ENCODE measurements around the gene PSME2.

Gene PSME2

DNA sequence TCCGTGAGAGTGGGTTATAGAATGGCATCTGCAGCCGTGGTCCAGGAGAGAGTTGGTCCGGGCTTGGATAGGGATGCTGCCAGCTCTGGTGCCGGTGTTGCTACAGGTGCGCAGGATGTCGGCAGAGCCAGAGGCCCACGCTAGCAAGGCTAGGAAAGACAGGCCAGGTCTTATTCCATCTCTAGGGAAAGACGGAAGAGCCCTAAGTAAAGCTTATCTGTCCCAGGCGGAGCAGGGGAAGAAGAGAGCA is 10.9 kb downstream of the PSME2 start:
- no peaks in the 10 kb centered on the region for H3K27me3 ChIP-seq (replicated peaks; ENCODE audit: control insufficient read depth, insufficient read depth, low read length, poor library complexity, severe bottlenecking)
- H3K27ac ChIP-seq (ENCODE audit: insufficient read depth, low read length, poor library complexity, severe bottlenecking) = peak overlapping the region; percentile 94
- no peaks in the 10 kb centered on the region for H3K9me3 ChIP-seq (ENCODE audit: control insufficient read depth, low read length)
- peaks cover 47% of the 10 kb centered on the region for H3K4me1 ChIP-seq (ENCODE audit: control insufficient read depth, insufficient read depth, low read length, poor library complexity, severe bottlenecking)
- H3K4me3 ChIP-seq (ENCODE audit: insufficient read depth, low read depth, low read length, poor library complexity, severe bottlenecking) = peak overlapping the region; percentile 100
- DNase-seq = no peak
- peaks cover 19% of the 10 kb centered on the region for H3K36me3 ChIP-seq (ENCODE audit: control insufficient read depth, insufficient read depth, low read length)

DNA sequence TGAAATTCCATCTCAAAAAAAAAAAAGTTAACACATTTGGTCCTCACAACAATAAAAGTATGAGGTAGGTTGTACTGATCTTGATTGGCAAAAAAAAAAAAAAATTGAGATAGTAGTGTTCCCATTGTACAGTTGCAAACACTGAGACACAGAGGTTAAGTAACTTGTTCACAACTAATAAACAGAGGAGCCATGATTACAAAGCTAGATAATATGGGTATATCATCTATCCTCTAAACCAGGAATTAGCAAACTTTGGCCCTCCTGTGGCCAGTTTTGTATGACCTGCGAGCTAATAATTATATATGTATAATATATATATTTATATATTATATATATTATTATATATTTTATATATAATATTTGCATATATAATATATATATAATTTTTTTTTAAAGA is 12.7 kb downstream of the PSME2 start:
- no peak overlapping the region for H3K27ac ChIP-seq (ENCODE audit: insufficient read depth, low read length, poor library complexity, severe bottlenecking)
- no peaks in the 10 kb centered on the region for H3K27me3 ChIP-seq (replicated peaks; ENCODE audit: control insufficient read depth, insufficient read depth, low read length, poor library complexity, severe bottlenecking)
- no peak overlapping the region for H3K4me3 ChIP-seq (ENCODE audit: insufficient read depth, low read depth, low read length, poor library complexity, severe bottlenecking)
- peaks cover 13% of the 10 kb centered on the region for H3K36me3 ChIP-seq (ENCODE audit: control insufficient read depth, insufficient read depth, low read length)
- no peaks in the 10 kb centered on the region for H3K9me3 ChIP-seq (ENCODE audit: control insufficient read depth, low read length)
- no peak for DNase-seq
- H3K4me1 ChIP-seq (ENCODE audit: control insufficient read depth, insufficient read depth, low read length, poor library complexity, severe bottlenecking) = peaks cover 39% of the 10 kb centered on the region

DNA sequence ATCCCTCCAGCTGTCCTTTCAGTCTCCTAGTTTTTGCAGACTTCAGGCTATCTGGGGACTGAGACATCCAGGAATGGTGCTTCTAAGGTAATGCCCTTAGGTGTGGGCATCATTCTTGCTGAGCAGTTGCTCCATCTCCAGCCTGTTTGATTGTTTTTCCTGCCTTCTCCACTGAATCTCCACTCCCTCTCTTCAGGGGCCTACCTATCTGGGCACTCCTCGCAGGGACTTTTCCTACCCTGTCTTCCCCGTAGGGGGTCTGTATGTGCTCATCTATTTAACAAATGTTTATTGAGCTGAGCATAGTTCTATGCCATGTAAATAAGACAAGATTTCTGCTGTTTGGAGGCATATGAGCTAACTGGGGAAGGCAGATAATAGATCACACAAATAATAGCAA is 13.4 kb downstream of the PSME2 start:
- Histone ChIP-seq H3K36me3 (ENCODE audit: control insufficient read depth, insufficient read depth, low read length) (peaks cover 5% of the 10 kb centered on the region), H3K27me3 (replicated peaks; ENCODE audit: control insufficient read depth, insufficient read depth, low read length, poor library complexity, severe bottlenecking) (no peaks in the 10 kb centered on the region), H3K9me3 (ENCODE audit: control insufficient read depth, low read length) (no peaks in the 10 kb centered on the region), H3K27ac (ENCODE audit: insufficient read depth, low read length, poor library complexity, severe bottlenecking) (peak overlapping the region; percentile 43), H3K4me1 (ENCODE audit: control insufficient read depth, insufficient read depth, low read length, poor library complexity, severe bottlenecking) (peaks cover 36% of the 10 kb centered on the region), H3K4me3 (ENCODE audit: insufficient read depth, low read depth, low read length, poor library complexity, severe bottlenecking) (no peak overlapping the region)
- no peak for DNase-seq

DNA sequence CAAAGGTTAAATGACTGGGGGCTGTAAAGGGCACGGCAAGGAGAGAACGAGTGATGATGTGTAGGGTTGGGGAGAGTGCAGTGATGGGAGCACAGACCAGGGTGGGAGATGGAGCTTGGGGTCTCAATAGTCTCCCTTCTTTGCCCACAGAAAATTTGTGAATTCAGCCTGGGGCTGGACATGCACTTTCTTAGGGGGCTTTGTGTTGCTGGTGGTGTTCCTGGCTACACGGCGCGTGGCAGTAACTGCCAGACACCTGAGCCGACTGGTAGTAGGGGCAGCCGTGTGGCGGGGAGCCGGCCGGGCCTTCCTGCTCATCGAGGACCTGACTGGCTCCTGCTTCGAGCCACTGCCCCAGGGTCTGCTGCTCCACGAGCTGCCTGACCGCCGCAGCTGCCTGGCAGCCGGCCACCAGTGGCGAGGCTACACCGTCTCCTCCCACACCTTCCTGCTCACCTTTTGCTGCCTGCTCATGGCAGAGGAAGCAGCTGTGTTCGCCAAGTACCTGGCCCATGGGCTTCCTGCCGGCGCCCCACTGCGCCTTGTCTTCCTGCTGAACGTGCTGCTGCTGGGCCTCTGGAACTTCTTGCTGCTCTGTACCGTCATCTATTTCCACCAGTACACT is 14.2 kb downstream of the PSME2 start:
- DNase-seq = no peak
- Histone ChIP-seq H3K27me3 (replicated peaks; ENCODE audit: control insufficient read depth, insufficient read depth, low read length, poor library complexity, severe bottlenecking) (no peaks in the 10 kb centered on the region), H3K9me3 (ENCODE audit: control insufficient read depth, low read length) (no peaks in the 10 kb centered on the region), H3K4me1 (ENCODE audit: control insufficient read depth, insufficient read depth, low read length, poor library complexity, severe bottlenecking) (peaks cover 28% of the 10 kb centered on the region), H3K36me3 (ENCODE audit: control insufficient read depth, insufficient read depth, low read length) (no peaks in the 10 kb centered on the region), H3K27ac (ENCODE audit: insufficient read depth, low read length, poor library complexity, severe bottlenecking) (peak overlapping the region; percentile 43), H3K4me3 (ENCODE audit: insufficient read depth, low read depth, low read length, poor library complexity, severe bottlenecking) (no peak overlapping the region)

DNA sequence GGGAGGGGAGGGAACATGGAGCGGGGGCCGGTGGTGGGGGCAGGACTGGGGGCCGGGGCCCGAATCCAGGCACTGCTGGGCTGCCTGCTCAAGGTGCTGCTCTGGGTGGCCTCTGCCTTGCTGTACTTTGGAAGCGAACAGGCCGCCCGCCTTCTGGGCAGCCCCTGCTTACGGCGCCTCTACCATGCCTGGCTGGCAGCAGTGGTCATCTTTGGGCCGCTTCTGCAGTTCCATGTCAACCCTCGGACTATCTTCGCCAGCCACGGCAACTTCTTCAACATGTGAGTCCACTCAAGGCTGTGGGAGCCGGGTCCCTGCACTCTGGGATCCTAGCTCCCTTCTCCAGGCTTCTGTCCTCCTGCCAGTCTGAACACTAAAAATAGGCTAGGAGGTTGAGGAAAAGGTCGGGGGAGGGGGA is 14.9 kb downstream of the PSME2 start:
- Histone ChIP-seq H3K4me3 (ENCODE audit: insufficient read depth, low read depth, low read length, poor library complexity, severe bottlenecking) (no peak overlapping the region), H3K27me3 (replicated peaks; ENCODE audit: control insufficient read depth, insufficient read depth, low read length, poor library complexity, severe bottlenecking) (no peaks in the 10 kb centered on the region), H3K4me1 (ENCODE audit: control insufficient read depth, insufficient read depth, low read length, poor library complexity, severe bottlenecking) (peaks cover 22% of the 10 kb centered on the region), H3K36me3 (ENCODE audit: control insufficient read depth, insufficient read depth, low read length) (no peaks in the 10 kb centered on the region), H3K9me3 (ENCODE audit: control insufficient read depth, low read length) (no peaks in the 10 kb centered on the region), H3K27ac (ENCODE audit: insufficient read depth, low read length, poor library complexity, severe bottlenecking) (no peak overlapping the region)
- DNase-seq = no peak

DNA sequence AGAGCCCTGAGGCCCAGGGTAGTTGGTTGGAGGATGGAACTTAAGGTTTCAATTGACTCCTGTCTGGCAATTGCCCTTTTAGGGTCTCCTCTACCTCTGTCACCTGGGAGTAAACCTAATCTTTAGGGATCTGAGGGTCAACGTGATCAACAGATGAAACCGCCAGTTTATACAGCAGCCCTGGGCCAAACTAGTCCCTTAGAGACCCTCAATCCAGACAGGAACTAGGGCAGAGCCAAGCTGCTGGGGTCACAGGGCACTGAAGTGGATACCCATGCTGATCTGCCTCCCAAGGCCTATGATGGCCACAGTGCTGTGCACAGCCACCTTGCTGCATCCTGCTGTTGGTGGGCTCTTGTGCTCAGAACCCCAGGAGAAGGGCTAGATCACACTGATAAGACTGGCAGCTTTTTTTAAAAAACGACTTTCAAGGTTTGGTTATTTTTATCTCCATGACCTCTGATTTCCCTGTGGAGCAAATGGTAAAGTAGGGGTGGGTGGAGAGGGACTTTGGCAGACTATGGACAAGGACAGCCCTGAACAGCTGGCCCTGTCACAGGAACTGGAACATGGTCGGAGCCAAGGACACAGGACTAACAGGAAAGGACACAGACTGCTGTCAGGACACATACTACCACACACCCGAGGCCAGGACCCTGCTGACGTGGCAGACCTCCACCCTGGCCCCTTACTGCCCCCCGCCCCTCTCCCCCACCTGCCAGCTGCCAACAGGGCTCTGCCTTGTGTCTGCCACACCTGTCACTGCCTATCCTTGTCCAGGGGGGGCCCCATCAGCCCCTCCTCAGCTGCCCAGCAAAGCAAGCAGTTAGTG is 15.5 kb downstream of the PSME2 start:
- DNase-seq = no peak
- H3K9me3 ChIP-seq (ENCODE audit: control insufficient read depth, low read length) = no peaks in the 10 kb centered on the region
- H3K36me3 ChIP-seq (ENCODE audit: control insufficient read depth, insufficient read depth, low read length) = no peaks in the 10 kb centered on the region
- peaks cover 20% of the 10 kb centered on the region for H3K4me1 ChIP-seq (ENCODE audit: control insufficient read depth, insufficient read depth, low read length, poor library complexity, severe bottlenecking)
- no peak overlapping the region for H3K27ac ChIP-seq (ENCODE audit: insufficient read depth, low read length, poor library complexity, severe bottlenecking)
- no peak overlapping the region for H3K4me3 ChIP-seq (ENCODE audit: insufficient read depth, low read depth, low read length, poor library complexity, severe bottlenecking)
- H3K27me3 ChIP-seq (replicated peaks; ENCODE audit: control insufficient read depth, insufficient read depth, low read length, poor library complexity, severe bottlenecking) = no peaks in the 10 kb centered on the region

DNA sequence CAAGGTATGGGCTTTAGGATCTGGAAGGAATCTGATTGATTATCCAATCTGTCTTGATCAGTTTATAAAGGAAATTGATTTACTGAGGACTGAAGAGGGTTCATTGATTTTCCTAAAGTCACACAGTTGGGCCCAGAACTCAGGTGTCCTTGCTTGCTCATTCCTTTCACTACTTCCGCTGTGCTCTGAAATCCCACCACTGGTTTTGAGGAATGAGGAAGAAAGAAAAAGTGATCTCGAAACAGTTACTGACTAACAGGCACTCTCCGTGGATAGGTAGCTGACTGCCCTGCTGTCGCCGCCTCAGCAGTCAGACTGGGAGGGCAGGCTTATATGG is 16.1 kb downstream of the PSME2 start, which contains the start of gene FITM1:
FITM1 (plus strand) TSS at position 280 of the 337 bp plus-strand sequence. CDS start 905 bp downstream, outside the sequence.
- H3K9me3 ChIP-seq (ENCODE audit: control insufficient read depth, low read length) = no peaks in the 10 kb centered on the region
- H3K4me1 ChIP-seq (ENCODE audit: control insufficient read depth, insufficient read depth, low read length, poor library complexity, severe bottlenecking) = peaks cover 18% of the 10 kb centered on the region
- no peaks in the 10 kb centered on the region for H3K27me3 ChIP-seq (replicated peaks; ENCODE audit: control insufficient read depth, insufficient read depth, low read length, poor library complexity, severe bottlenecking)
- H3K4me3 ChIP-seq (ENCODE audit: insufficient read depth, low read depth, low read length, poor library complexity, severe bottlenecking) = no peak within 1 kb of the TSS
- no peaks in the 10 kb centered on the region for H3K36me3 ChIP-seq (ENCODE audit: control insufficient read depth, insufficient read depth, low read length)
- no peak within 1 kb of the TSS for H3K27ac ChIP-seq (ENCODE audit: insufficient read depth, low read length, poor library complexity, severe bottlenecking)
- no peak for DNase-seq

DNA sequence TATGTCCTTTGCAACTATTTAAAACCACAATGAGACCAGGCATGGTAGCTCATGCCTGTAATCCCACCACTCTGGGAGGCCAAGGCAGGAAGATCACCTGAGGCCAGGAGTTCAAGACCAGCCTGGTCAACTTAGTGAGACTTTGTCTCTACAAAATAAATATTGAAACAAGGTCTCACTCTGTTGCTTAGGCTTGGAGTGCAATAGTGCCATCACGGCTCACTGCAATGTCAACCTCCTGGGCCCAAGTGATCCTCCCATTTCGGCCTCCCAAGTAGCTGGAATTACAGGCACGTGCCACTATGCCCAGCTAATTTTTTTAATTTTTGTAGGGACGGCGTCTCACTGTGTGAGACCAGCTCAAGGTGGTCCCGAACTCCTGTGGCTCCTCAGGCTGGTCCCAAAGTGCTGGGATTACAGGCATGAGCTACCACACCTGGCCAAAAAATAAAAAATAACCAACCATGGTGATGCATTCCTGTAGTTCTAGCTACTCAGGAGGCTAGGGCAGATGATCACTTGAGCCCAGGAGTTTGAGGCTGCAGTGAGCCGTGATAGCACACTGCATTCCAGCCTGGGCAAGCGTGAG is 16.9 kb downstream of the PSME2 start:
- no peaks in the 10 kb centered on the region for H3K9me3 ChIP-seq (ENCODE audit: control insufficient read depth, low read length)
- no peaks in the 10 kb centered on the region for H3K27me3 ChIP-seq (replicated peaks; ENCODE audit: control insufficient read depth, insufficient read depth, low read length, poor library complexity, severe bottlenecking)
- no peak for DNase-seq
- peaks cover 15% of the 10 kb centered on the region for H3K4me1 ChIP-seq (ENCODE audit: control insufficient read depth, insufficient read depth, low read length, poor library complexity, severe bottlenecking)
- H3K4me3 ChIP-seq (ENCODE audit: insufficient read depth, low read depth, low read length, poor library complexity, severe bottlenecking) = no peak overlapping the region
- no peak overlapping the region for H3K27ac ChIP-seq (ENCODE audit: insufficient read depth, low read length, poor library complexity, severe bottlenecking)
- peaks cover under 1% of the 10 kb centered on the region for H3K36me3 ChIP-seq (ENCODE audit: control insufficient read depth, insufficient read depth, low read length)

DNA sequence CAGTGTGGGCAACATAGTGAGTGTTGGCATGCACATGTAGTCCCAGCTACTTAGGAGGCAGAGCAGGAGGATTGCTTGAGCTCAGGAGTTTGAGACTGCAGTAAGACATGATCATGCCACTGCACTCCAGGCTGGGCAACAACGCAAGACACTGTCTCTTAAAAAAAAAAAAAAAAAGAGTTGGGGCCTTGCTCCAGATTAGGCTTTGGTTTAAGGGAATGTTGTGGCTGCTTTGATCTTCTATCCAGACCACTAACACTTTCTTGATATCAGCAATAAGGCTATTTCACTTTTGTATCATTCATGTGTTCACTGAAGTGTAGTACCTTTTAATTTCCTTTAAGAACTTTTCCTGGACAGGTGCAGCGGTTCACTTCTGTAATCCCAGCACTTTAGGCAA is 18.7 kb downstream of the PSME2 start:
- H3K4me3 ChIP-seq (ENCODE audit: insufficient read depth, low read depth, low read length, poor library complexity, severe bottlenecking) = no peak overlapping the region
- no peak for DNase-seq
- peaks cover 19% of the 10 kb centered on the region for H3K36me3 ChIP-seq (ENCODE audit: control insufficient read depth, insufficient read depth, low read length)
- no peak overlapping the region for H3K27ac ChIP-seq (ENCODE audit: insufficient read depth, low read length, poor library complexity, severe bottlenecking)
- H3K4me1 ChIP-seq (ENCODE audit: control insufficient read depth, insufficient read depth, low read length, poor library complexity, severe bottlenecking) = peaks cover 10% of the 10 kb centered on the region
- no peaks in the 10 kb centered on the region for H3K27me3 ChIP-seq (replicated peaks; ENCODE audit: control insufficient read depth, insufficient read depth, low read length, poor library complexity, severe bottlenecking)
- H3K9me3 ChIP-seq (ENCODE audit: control insufficient read depth, low read length) = no peaks in the 10 kb centered on the region

DNA sequence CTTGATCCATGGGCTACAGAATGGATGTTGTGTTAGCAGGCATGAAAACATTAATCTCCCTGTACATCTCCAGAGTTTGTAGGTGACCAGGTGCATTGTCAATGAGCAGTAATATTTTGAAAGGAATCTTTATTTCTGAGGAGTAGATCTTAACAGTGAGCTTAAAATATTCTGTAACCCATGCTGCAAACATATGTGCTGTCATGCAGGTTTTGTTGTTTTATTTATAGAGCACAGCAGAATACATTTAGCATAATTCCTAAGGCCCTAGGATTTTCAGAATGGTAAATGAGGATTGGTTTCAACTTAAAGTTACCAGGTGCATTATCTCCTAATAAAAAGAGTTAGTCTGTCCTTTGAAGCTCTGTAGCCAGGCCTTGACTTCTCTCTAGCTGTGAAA is 19.5 kb downstream of the PSME2 start:
- no peak overlapping the region for H3K4me3 ChIP-seq (ENCODE audit: insufficient read depth, low read depth, low read length, poor library complexity, severe bottlenecking)
- no peak for DNase-seq
- no peaks in the 10 kb centered on the region for H3K27me3 ChIP-seq (replicated peaks; ENCODE audit: control insufficient read depth, insufficient read depth, low read length, poor library complexity, severe bottlenecking)
- no peak overlapping the region for H3K27ac ChIP-seq (ENCODE audit: insufficient read depth, low read length, poor library complexity, severe bottlenecking)
- peaks cover 24% of the 10 kb centered on the region for H3K36me3 ChIP-seq (ENCODE audit: control insufficient read depth, insufficient read depth, low read length)
- H3K9me3 ChIP-seq (ENCODE audit: control insufficient read depth, low read length) = no peaks in the 10 kb centered on the region
- peaks cover 2% of the 10 kb centered on the region for H3K4me1 ChIP-seq (ENCODE audit: control insufficient read depth, insufficient read depth, low read length, poor library complexity, severe bottlenecking)
